Esophagus muscularis mucosa (tissue), 4 donors: Measurements from ENCODE around the gene ETV7. TPM values are rescaled to one million over a fixed set of nuclear protein-coding genes. Genes with fewer than 3 reads are reported as not detected.

ENCODE experiments used
- DNase-seq: peaks from one replicate; pipeline ENCODE4 v3.0.0-alpha.2; 2017; ENCODE audit errors: extremely low spot score
- H3K27ac ChIP-seq, 4 donors: fragments of 200-600 bp; sonication (generic); replicated peaks in 1 of 4; 1 replicate in 3 of 4; 2 replicates in 1 of 4; pipeline ENCODE4 v1.5.1; 2016 to 2019; ENCODE audit warnings: mild to moderate bottlenecking in 1 of 4
- H3K27me3 ChIP-seq, 4 donors: fragments of 200-600 bp; sonication (generic); one replicate each; pipeline versions ENCODE4 v1.5.1 to v1.6.0; 2016 to 2019
- H3K36me3 ChIP-seq, 4 donors: fragments of 200-600 bp; sonication (generic); one replicate each; pipeline ENCODE4 v1.5.1; 2016 to 2019
- H3K4me1 ChIP-seq, 4 donors: fragments of 200-600 bp; sonication (generic); one replicate each; pipeline ENCODE4 v1.5.1; 2016 to 2019
- H3K4me3 ChIP-seq, 4 donors: fragments of 200-600 bp; sonication (generic); 1 replicate in 2 of 4; 2 replicates in 2 of 4; pipeline ENCODE4 v1.5.1; 2016 to 2019; ENCODE audit warnings: mild to moderate bottlenecking in 4 of 4, moderate library complexity in 1 of 4
- H3K9me3 ChIP-seq, 4 donors: fragments of 200-600 bp; sonication (generic); 1 replicate in 3 of 4; 2 replicates in 1 of 4; pipeline ENCODE4 v1.5.1; 2016 to 2019
- EP300 ChIP-seq: sonication (generic); formaldehyde crosslinking; IDR thresholded peaks from one replicate; pipeline ENCODE4 v1.6.1; 2017; ENCODE audit warnings: antibody characterized with exemption
- POLR2A ChIP-seq: fragments of 450-650 bp; IDR thresholded peaks from one replicate; pipeline ENCODE4 v1.6.1; 2017; ENCODE audit warnings: antibody characterized with exemption, moderate library complexity, mild to moderate bottlenecking, low read depth
- POLR2AphosphoS5 ChIP-seq, 2 donors: sonication (generic); formaldehyde crosslinking; IDR thresholded peaks; one replicate each; pipeline ENCODE4 v1.6.1; 2017; ENCODE audit warnings: antibody characterized with exemption in 2 of 2
- WGBS: methylation state at CpG from one replicate; pipeline ENCODE4 v1.1.5; 2018; 5-methylcytosine and 5-hydroxymethylcytosine counted together
- intact Hi-C: fragments of 100-400 bp; cut with DNase I; formaldehyde crosslinking; loops from one replicate; pipeline ENCODE4 v1.15.1; 2023
- total RNA-seq, 4 donors: library from RNA; depleted of rRNA; stranded (reverse); fragments of >200 nt; gene quantifications; one replicate each; pipeline versions ENCODE4 v1.1.0 to v1.2.1, GENCODE V29; 2016
- TF ChIP-seq, protein P1 (sequence below), 3 experiments: fragments of 200-600 bp in 2 of 3; fragments of 450-650 bp in 1 of 3; sonication (generic) in 2 of 3; IDR thresholded peaks; one replicate each; pipeline ENCODE4 v1.5.1; 2017 to 2019; ENCODE audit warnings: antibody characterized with exemption in 3 of 3, mild to moderate bottlenecking in 2 of 3, moderate library complexity in 1 of 3

Gene ETV7
- total RNA-seq, 4 donors from 2014 or later, result 0.71 to 1.5 TPM; not detected in 2

- Histone ChIP-seq H3K4me3 (no peak overlapping the region), H3K36me3 (no peaks in the 10 kb centered on the region), H3K27ac (no peak overlapping the region), H3K27me3 (peaks cover 0 to 8% (median 0%) of the 10 kb centered on the region in 4 donors), H3K4me1 (no peaks in the 10 kb centered on the region), H3K9me3 (no peaks in the 10 kb centered on the region)
- intact Hi-C loops, result no loop called here
- DNase-seq, result no peak
- WGBS, result 97% methylated on average over 18 of the region's 20 CpGs
- TF ChIP-seq POLR2AphosphoS5 (IDR thresholded peaks at IDR 0.05), result no peak
- no peak for TF ChIP-seq POLR2A
- TF ChIP-seq, protein P1, sequence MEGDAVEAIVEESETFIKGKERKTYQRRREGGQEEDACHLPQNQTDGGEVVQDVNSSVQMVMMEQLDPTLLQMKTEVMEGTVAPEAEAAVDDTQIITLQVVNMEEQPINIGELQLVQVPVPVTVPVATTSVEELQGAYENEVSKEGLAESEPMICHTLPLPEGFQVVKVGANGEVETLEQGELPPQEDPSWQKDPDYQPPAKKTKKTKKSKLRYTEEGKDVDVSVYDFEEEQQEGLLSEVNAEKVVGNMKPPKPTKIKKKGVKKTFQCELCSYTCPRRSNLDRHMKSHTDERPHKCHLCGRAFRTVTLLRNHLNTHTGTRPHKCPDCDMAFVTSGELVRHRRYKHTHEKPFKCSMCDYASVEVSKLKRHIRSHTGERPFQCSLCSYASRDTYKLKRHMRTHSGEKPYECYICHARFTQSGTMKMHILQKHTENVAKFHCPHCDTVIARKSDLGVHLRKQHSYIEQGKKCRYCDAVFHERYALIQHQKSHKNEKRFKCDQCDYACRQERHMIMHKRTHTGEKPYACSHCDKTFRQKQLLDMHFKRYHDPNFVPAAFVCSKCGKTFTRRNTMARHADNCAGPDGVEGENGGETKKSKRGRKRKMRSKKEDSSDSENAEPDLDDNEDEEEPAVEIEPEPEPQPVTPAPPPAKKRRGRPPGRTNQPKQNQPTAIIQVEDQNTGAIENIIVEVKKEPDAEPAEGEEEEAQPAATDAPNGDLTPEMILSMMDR (IDR thresholded peaks at IDR 0.05), result no peak
- no peak for TF ChIP-seq EP300
Observed at GRCh38 chr6:36375644-36376155, 11.8 kb downstream of the ETV7 start.

DNA sequence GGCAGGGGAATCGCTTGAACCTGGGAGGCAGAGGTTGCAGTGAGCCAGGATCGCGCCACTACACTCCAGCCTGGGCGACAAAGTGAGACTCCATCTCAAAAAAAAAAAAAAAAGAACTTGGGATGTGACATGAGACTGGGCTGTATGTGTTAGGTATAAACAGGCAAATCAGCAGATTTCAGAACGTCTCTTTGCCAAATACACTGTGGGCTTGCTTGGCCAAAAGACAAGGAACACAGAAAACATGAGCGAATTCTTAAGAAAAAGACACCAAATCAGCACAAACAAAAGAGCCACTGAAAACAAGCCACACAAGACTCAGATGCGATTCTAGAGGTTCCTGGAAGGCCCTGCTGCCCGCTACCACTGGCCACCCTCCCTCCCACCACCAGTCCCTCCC is 12.5 kb downstream of the ETV7 start:
- intact Hi-C loops, result no loop called here
- 79% methylated on average over 8 of the region's 8 CpGs for WGBS
- Histone ChIP-seq H3K27me3 (peaks cover 0 to 8% (median 0%) of the 10 kb centered on the region in 4 donors), H3K4me3 (no peak overlapping the region), H3K27ac (no peak overlapping the region), H3K4me1 (no peaks in the 10 kb centered on the region), H3K9me3 (no peaks in the 10 kb centered on the region), H3K36me3 (no peaks in the 10 kb centered on the region)
- TF ChIP-seq POLR2AphosphoS5 (IDR thresholded peaks at IDR 0.05), result no peak
- TF ChIP-seq, protein P1 (IDR thresholded peaks at IDR 0.05), result no peak
- TF ChIP-seq POLR2A, result no peak
- no peak for TF ChIP-seq EP300
- no peak for DNase-seq

DNA sequence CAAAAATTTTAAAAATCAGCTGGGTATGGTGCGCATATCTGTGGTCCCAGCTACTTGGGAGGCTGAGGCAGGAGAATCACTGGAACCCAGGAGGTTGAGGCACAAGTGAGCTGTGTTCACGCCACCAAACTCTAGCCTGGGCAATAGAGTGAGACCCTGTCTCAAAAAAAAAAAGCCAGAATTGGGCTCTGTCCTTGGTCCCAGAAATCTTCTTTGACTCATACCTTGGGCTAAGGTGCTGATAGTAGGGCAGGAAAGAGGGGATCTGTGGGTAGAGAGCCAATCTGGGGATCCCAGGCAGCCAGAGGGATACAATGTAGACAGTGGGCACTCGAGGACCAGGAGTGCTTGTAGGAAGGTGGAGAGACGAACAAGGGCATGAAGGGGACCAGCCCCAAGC is 13.3 kb downstream of the ETV7 start:
- TF ChIP-seq POLR2AphosphoS5 (IDR thresholded peaks at IDR 0.05) (no peak), EP300 (no peak), POLR2A (no peak)
- TF ChIP-seq, protein P1 (IDR thresholded peaks at IDR 0.05), result no peak
- H3K9me3 ChIP-seq, result no peaks in the 10 kb centered on the region
- H3K4me1 ChIP-seq, result no peaks in the 10 kb centered on the region
- WGBS, result 90% methylated on average over 4 of the region's 4 CpGs
- intact Hi-C loops, result no loop called here
- H3K4me3 ChIP-seq, result no peak overlapping the region
- no peaks in the 10 kb centered on the region for H3K36me3 ChIP-seq
- DNase-seq, result no peak
- peaks cover 0 to 8% (median 0%) of the 10 kb centered on the region in 4 donors for H3K27me3 ChIP-seq
- no peak overlapping the region for H3K27ac ChIP-seq

DNA sequence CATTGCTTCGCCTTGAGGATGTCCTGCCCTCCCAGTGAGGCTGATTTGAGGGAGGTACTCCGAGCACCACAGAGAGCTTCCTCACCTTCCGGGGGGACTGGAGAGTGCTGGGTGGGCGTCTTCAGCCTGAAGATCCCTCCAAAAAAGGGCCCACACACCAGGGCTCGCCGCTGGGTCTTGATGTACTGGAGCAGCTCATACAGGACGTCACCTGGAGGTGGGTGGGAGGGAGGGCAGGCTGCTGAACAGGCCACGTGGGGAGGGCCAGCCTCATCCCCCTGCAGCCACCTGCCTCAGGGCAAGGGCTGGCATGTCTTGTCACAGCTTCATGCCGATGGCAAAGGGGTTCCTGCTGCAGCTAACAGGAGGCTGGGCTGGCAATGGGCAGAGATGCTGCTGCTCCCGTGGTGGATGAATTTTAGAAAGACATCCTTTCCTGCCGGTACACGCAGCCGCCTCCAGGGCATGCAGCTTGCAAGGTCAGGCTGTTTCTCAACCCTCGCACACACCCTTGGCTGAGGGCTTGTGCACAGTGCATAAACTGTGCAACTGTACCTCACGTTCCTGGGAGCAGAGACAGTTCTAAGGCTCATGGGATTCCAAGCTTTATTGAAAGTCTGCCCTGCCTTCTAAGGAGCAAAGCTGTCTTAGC is 14.0 kb downstream of the ETV7 start:
- WGBS, result 68% methylated on average over 12 of the region's 15 CpGs
- H3K36me3 ChIP-seq, result no peaks in the 10 kb centered on the region
- H3K4me1 ChIP-seq, result no peaks in the 10 kb centered on the region
- no peaks in the 10 kb centered on the region for H3K9me3 ChIP-seq
- H3K4me3 ChIP-seq, result no peak overlapping the region
- no peak for DNase-seq
- H3K27ac ChIP-seq, result no peak overlapping the region
- TF ChIP-seq, protein P1 (IDR thresholded peaks at IDR 0.05), result no peak
- TF ChIP-seq POLR2AphosphoS5 (IDR thresholded peaks at IDR 0.05), result no peak
- TF ChIP-seq POLR2A, result no peak
- no peak for TF ChIP-seq EP300
- H3K27me3 ChIP-seq, result peaks cover 0 to 8% (median 0%) of the 10 kb centered on the region in 4 donors
- intact Hi-C loops, result no loop called here
